H1 (cell line): Measurements from ENCODE around the gene LPP. TPM values are rescaled to one million over a fixed set of nuclear protein-coding genes. Genes with fewer than 3 reads are reported as not detected.

Experiments used
- E2F6 ChIP-seq: IDR thresholded peaks from 2 replicates; pipeline ENCODE4 v1.6.1; 2012; ENCODE audit warnings: inconsistent platforms
- GABPA ChIP-seq: IDR thresholded peaks from 2 replicates; pipeline ENCODE4 v1.6.1; 2011; ENCODE audit warnings: mild to moderate bottlenecking, low read length, moderate library complexity, borderline replicate concordance; ENCODE audit not compliant: insufficient read depth
- RXRA ChIP-seq: IDR thresholded peaks from 2 replicates; pipeline ENCODE4 v1.6.1; 2011; ENCODE audit warnings: low read depth, mild to moderate bottlenecking, low read length, moderate library complexity; ENCODE audit not compliant: insufficient read depth
- SRF ChIP-seq: IDR thresholded peaks from 2 replicates; pipeline ENCODE4 v1.6.1; 2011; ENCODE audit warnings: mild to moderate bottlenecking, low read depth, low read length, moderate library complexity
- polyA plus RNA-seq, 7 experiments: library from polyadenylated mRNA; depleted of rRNA in 3 of 7; stranded (reverse) in 5 of 7; unstranded in 2 of 7; fragments of >200 nt in 5 of 7; fragments of 200-250 nt in 2 of 7; gene quantifications; 1 replicate in 5 of 7; 2 replicates in 1 of 7; 4 replicates in 1 of 7; pipeline versions ENCODE4 v1.2.1 to v1.2.3, GENCODE V29; 2011 to 2013; ENCODE audit warnings: missing spikeins in 2 of 7, mixed read lengths in 2 of 7
- total RNA-seq: library from RNA; stranded (reverse); fragmentation: NEBNext Ultra II Directional; extraction: Animal tissue kit (Norgen Biotek cat#: 25700); gene quantifications from 2 replicates; pipeline ENCODE4 v1.2.1, GENCODE V29; 2021

The LPP gene
- total and polyA plus RNA-seq, 2 of the 8 experiments (the other 6 are each of a cell fraction or from before 2014, with no cell fraction given) = 10.0 to 53.3 TPM

GRCh38 chr3:188721990-188722389 lies 568.0 kb downstream of the LPP start (continued):
- TF ChIP-seq E2F6 (no peak), RXRA (no peak), GABPA (no peak), SRF (no peak)
- TF ChIP-seq, all 59 proteins: peak for 0
